ENCODE results near the gene TSC2. TPM values are rescaled to one million over a fixed set of nuclear protein-coding genes. Genes with fewer than 3 reads are reported as not detected.
"Not testable (repeated sequence)": the region's sequence is repeated elsewhere in the genome, so short reads cannot be mapped to it uniquely, and the experiment has no call there.

The TSC2 gene
- total RNA-seq, 1 donor = 78.9 TPM

- not testable (repeated sequence) for H4K20me1 ChIP-seq (ENCODE audit: insufficient read depth, low read length); H3K79me2 ChIP-seq (ENCODE audit: insufficient read depth, low read length); H3K4me2 ChIP-seq (ENCODE audit: insufficient read depth, low read length); H3K4me3 ChIP-seq (ENCODE audit: insufficient read depth, low read length); H3K27me3 ChIP-seq (ENCODE audit: insufficient read depth, low read length); H2AFZ ChIP-seq (ENCODE audit: low read length); DNase-seq (ENCODE audit: insufficient read length, low spot score, missing footprints); H3K9me3 ChIP-seq (ENCODE audit: low read depth, low read length); H3K27ac ChIP-seq (ENCODE audit: low read depth, low read length)
- H3K36me3 ChIP-seq (ENCODE audit: insufficient read depth, low read length) = peaks cover 15% of the 10 kb centered on the region
- peaks cover 10% of the 10 kb centered on the region for H3K4me1 ChIP-seq (ENCODE audit: insufficient read depth, low read length)
These were observed 57.5 kb downstream of the TSC2 start for GRCh38 chr16:2105291-2105690.

- H3K4me1 ChIP-seq (ENCODE audit: insufficient read depth, low read length) = peaks cover 10% of the 10 kb centered on the region
- not testable (repeated sequence) for H4K20me1 ChIP-seq (ENCODE audit: insufficient read depth, low read length); DNase-seq (ENCODE audit: insufficient read length, low spot score, missing footprints); H3K9me3 ChIP-seq (ENCODE audit: low read depth, low read length); H3K27me3 ChIP-seq (ENCODE audit: insufficient read depth, low read length); H3K27ac ChIP-seq (ENCODE audit: low read depth, low read length); H2AFZ ChIP-seq (ENCODE audit: low read length); H3K79me2 ChIP-seq (ENCODE audit: insufficient read depth, low read length); H3K4me2 ChIP-seq (ENCODE audit: insufficient read depth, low read length); H3K4me3 ChIP-seq (ENCODE audit: insufficient read depth, low read length)
- H3K36me3 ChIP-seq (ENCODE audit: insufficient read depth, low read length) = peaks cover 11% of the 10 kb centered on the region
These were observed 58.0 kb downstream of the TSC2 start for GRCh38 chr16:2105769-2106168.

- not testable (repeated sequence) for H3K4me2 ChIP-seq (ENCODE audit: insufficient read depth, low read length); H3K27ac ChIP-seq (ENCODE audit: low read depth, low read length); H3K27me3 ChIP-seq (ENCODE audit: insufficient read depth, low read length); H3K4me3 ChIP-seq (ENCODE audit: insufficient read depth, low read length); DNase-seq (ENCODE audit: insufficient read length, low spot score, missing footprints); H4K20me1 ChIP-seq (ENCODE audit: insufficient read depth, low read length); H3K9me3 ChIP-seq (ENCODE audit: low read depth, low read length); H2AFZ ChIP-seq (ENCODE audit: low read length); H3K79me2 ChIP-seq (ENCODE audit: insufficient read depth, low read length)
- Histone ChIP-seq H3K36me3 (ENCODE audit: insufficient read depth, low read length) (peaks cover 15% of the 10 kb centered on the region), H3K4me1 (ENCODE audit: insufficient read depth, low read length) (peaks cover 10% of the 10 kb centered on the region)
These were observed 58.4 kb downstream of the TSC2 start for GRCh38 chr16:2106211-2106610.

DNA sequence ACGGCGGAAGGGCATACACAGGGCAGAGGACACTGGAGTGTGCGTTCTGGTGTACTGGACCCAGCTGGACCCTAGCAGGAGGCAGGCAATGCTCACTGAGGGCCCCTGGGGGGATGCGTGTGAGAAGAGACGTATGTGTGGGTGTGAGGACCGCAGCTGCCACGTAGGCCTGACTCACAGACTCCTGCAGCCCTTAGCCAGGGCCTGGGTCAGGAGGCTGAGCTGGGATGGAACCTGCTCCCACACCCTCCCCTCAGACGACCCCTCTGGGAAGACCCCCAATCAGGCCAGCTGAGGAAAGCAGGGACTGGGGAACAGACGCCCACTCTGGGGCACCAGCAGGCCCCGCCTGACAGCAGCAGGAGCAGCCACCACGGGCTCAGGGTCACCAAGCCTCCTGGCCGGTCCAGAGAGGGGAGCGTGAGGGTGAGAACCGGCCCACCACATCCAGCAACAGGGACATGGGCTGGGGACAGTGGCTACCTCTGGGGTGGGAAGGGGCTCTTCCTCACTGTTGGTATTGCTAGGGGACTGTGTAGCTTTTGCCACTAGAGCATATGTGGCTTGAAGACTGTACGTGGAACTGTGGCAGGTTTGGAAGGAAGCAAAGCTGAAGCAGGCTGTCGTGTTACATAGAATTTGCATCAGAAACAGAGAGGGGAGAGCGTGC, 59.5 kb downstream of the TSC2 start:
- DNase-seq (ENCODE audit: insufficient read length, low spot score, missing footprints) = peak; percentile 100
- not testable (repeated sequence) for H2AFZ ChIP-seq (ENCODE audit: low read length); H3K27me3 ChIP-seq (ENCODE audit: insufficient read depth, low read length); H4K20me1 ChIP-seq (ENCODE audit: insufficient read depth, low read length); H3K4me2 ChIP-seq (ENCODE audit: insufficient read depth, low read length); H3K4me3 ChIP-seq (ENCODE audit: insufficient read depth, low read length); H3K79me2 ChIP-seq (ENCODE audit: insufficient read depth, low read length); H3K9me3 ChIP-seq (ENCODE audit: low read depth, low read length)
- peak overlapping the region; percentile 90 for H3K27ac ChIP-seq (ENCODE audit: low read depth, low read length)
- H3K4me1 ChIP-seq (ENCODE audit: insufficient read depth, low read length) = peaks cover 10% of the 10 kb centered on the region
- peaks cover 16% of the 10 kb centered on the region for H3K36me3 ChIP-seq (ENCODE audit: insufficient read depth, low read length)

- peak overlapping the region; percentile 90 for H3K27ac ChIP-seq (ENCODE audit: low read depth, low read length)
These were observed 60.0 kb downstream of the TSC2 start for GRCh38 chr16:2107791-2108125.

GRCh38 chr16:2108446-2109270, 60.9 kb downstream of the TSC2 start:
- not testable (repeated sequence) for H3K4me3 ChIP-seq (ENCODE audit: insufficient read depth, low read length); H3K9me3 ChIP-seq (ENCODE audit: low read depth, low read length); H3K79me2 ChIP-seq (ENCODE audit: insufficient read depth, low read length); H4K20me1 ChIP-seq (ENCODE audit: insufficient read depth, low read length); H2AFZ ChIP-seq (ENCODE audit: low read length); H3K27me3 ChIP-seq (ENCODE audit: insufficient read depth, low read length); H3K27ac ChIP-seq (ENCODE audit: low read depth, low read length); H3K4me2 ChIP-seq (ENCODE audit: insufficient read depth, low read length); DNase-seq (ENCODE audit: insufficient read length, low spot score, missing footprints)
- H3K36me3 ChIP-seq (ENCODE audit: insufficient read depth, low read length) = peaks cover 12% of the 10 kb centered on the region
- peaks cover 10% of the 10 kb centered on the region for H3K4me1 ChIP-seq (ENCODE audit: insufficient read depth, low read length)

More at GRCh38 chr16:2107791-2108125, 60.0 kb downstream of the TSC2 start:
- not testable (repeated sequence) for H3K4me3 ChIP-seq (ENCODE audit: insufficient read depth, low read length); H4K20me1 ChIP-seq (ENCODE audit: insufficient read depth, low read length); H2AFZ ChIP-seq (ENCODE audit: low read length); H3K27me3 ChIP-seq (ENCODE audit: insufficient read depth, low read length); H3K4me2 ChIP-seq (ENCODE audit: insufficient read depth, low read length); DNase-seq (ENCODE audit: insufficient read length, low spot score, missing footprints); H3K79me2 ChIP-seq (ENCODE audit: insufficient read depth, low read length); H3K9me3 ChIP-seq (ENCODE audit: low read depth, low read length)
- H3K36me3 ChIP-seq (ENCODE audit: insufficient read depth, low read length) = peaks cover 12% of the 10 kb centered on the region
- peaks cover 10% of the 10 kb centered on the region for H3K4me1 ChIP-seq (ENCODE audit: insufficient read depth, low read length)

- not testable (repeated sequence) for H3K4me2 ChIP-seq (ENCODE audit: insufficient read depth, low read length); H3K79me2 ChIP-seq (ENCODE audit: insufficient read depth, low read length); H4K20me1 ChIP-seq (ENCODE audit: insufficient read depth, low read length); H3K27ac ChIP-seq (ENCODE audit: low read depth, low read length); H2AFZ ChIP-seq (ENCODE audit: low read length); H3K9me3 ChIP-seq (ENCODE audit: low read depth, low read length); DNase-seq (ENCODE audit: insufficient read length, low spot score, missing footprints); H3K4me3 ChIP-seq (ENCODE audit: insufficient read depth, low read length); H3K27me3 ChIP-seq (ENCODE audit: insufficient read depth, low read length)
- Histone ChIP-seq H3K4me1 (ENCODE audit: insufficient read depth, low read length) (peaks cover 10% of the 10 kb centered on the region), H3K36me3 (ENCODE audit: insufficient read depth, low read length) (peaks cover 12% of the 10 kb centered on the region)
These were observed 61.4 kb downstream of the TSC2 start for GRCh38 chr16:2109271-2109580.

DNA sequence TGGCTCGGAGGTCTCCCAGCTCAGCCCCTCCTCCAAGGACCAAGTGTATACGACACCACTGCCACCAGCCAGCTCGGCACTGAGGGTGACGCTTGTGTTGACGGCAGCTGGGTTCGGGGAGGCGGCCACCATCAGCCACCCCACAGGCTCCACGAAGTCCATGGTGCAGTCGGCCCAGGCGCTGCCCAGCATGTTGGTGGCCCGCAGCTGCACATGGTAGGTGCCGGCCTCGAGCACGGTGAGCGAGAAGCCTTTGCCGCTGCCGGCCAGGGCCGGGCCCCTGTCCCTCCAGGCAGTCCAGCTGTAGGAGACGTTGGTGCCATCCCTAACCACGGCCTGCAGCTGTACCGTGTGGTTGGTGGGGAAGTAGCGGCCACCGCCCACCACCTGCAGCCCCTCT, 62.1 kb downstream of the TSC2 start:
- H3K27ac ChIP-seq (ENCODE audit: low read depth, low read length); H2AFZ ChIP-seq (ENCODE audit: low read length); DNase-seq (ENCODE audit: insufficient read length, low spot score, missing footprints); H3K9me3 ChIP-seq (ENCODE audit: low read depth, low read length); H3K27me3 ChIP-seq (ENCODE audit: insufficient read depth, low read length); H3K4me3 ChIP-seq (ENCODE audit: insufficient read depth, low read length); H3K4me2 ChIP-seq (ENCODE audit: insufficient read depth, low read length); H4K20me1 ChIP-seq (ENCODE audit: insufficient read depth, low read length): not testable (repeated sequence)
- peaks cover 10% of the 10 kb centered on the region for H3K4me1 ChIP-seq (ENCODE audit: insufficient read depth, low read length)
- peaks cover 12% of the 10 kb centered on the region for H3K36me3 ChIP-seq (ENCODE audit: insufficient read depth, low read length)
- peaks cover 11% of the 10 kb centered on the region for H3K79me2 ChIP-seq (ENCODE audit: insufficient read depth, low read length)

Measured in osteoblast (primary cell).